GM12875 (cell line): ENCODE data around the gene UBAP1.
"Not testable (repeated sequence)": the region's sequence is repeated elsewhere in the genome, so short reads cannot be mapped to it uniquely, and the experiment has no call there.

Experiments
- H3K4me3 ChIP-seq: one replicate; pipeline ENCODE4 v1.5.1; 2011; ENCODE audit warnings: low read depth, low read length, control low read depth
- CTCF ChIP-seq: IDR thresholded peaks from 2 replicates; pipeline ENCODE4 v1.5.1; 2011; ENCODE audit warnings: low read depth, mild to moderate bottlenecking, control low read depth, inconsistent platforms, low read length, moderate library complexity, borderline replicate concordance; ENCODE audit not compliant: insufficient read depth

Gene UBAP1

GRCh38 chr9:34256104-34256503 lies 77.3 kb downstream of the UBAP1 start:
- TF ChIP-seq CTCF: peak; percentile 39
- no peak overlapping the region for H3K4me3 ChIP-seq

GRCh38 chr9:34256987-34257585 lies 78.2 kb downstream of the UBAP1 start:
- H3K4me3 ChIP-seq: no peak overlapping the region
- TF ChIP-seq CTCF: no peak

GRCh38 chr9:34259315-34259714 lies 80.5 kb downstream of the UBAP1 start:
- H3K4me3 ChIP-seq: no peak overlapping the region
- TF ChIP-seq CTCF: no peak

GRCh38 chr9:34262971-34263370 lies 84.1 kb downstream of the UBAP1 start:
- TF ChIP-seq CTCF: no peak
- H3K4me3 ChIP-seq: no peak overlapping the region

- no peak for TF ChIP-seq CTCF
- H3K4me3 ChIP-seq: no peak overlapping the region
Observed at GRCh38 chr9:34267660-34268059, 88.8 kb downstream of the UBAP1 start.

- H3K4me3 ChIP-seq: no peak overlapping the region
- no peak for TF ChIP-seq CTCF
Observed at GRCh38 chr9:34271265-34272006, 92.6 kb downstream of the UBAP1 start.

- no peak overlapping the region for H3K4me3 ChIP-seq
- TF ChIP-seq CTCF: no peak
Observed at GRCh38 chr9:34272101-34272541, 93.3 kb downstream of the UBAP1 start.

- H3K4me3 ChIP-seq: not testable (repeated sequence)
Observed at GRCh38 chr9:34273588-34273987, 94.7 kb downstream of the UBAP1 start.
